Ishikawa (cell line): ENCODE results near the gene RNF224.

Experiments
- CEBPB ChIP-seq: IDR thresholded peaks from 2 replicates; pipeline ENCODE4 v1.6.1; 2012
- CREB1 ChIP-seq: IDR thresholded peaks from 2 replicates; pipeline ENCODE4 v1.6.1; 2012; ENCODE audit warnings: low read depth
- EGR1 ChIP-seq: IDR thresholded peaks from 2 replicates; pipeline ENCODE4 v1.6.1; 2012
- EP300 ChIP-seq: IDR thresholded peaks from 2 replicates; pipeline ENCODE4 v1.6.1; 2012; ENCODE audit warnings: borderline replicate concordance
- FOXM1 ChIP-seq: IDR thresholded peaks from 2 replicates; pipeline ENCODE4 v1.6.1; 2012; ENCODE audit warnings: low read depth, borderline replicate concordance
- NFIC ChIP-seq: IDR thresholded peaks from 2 replicates; pipeline ENCODE4 v1.6.1; 2012
- RAD21 ChIP-seq: IDR thresholded peaks from 2 replicates; pipeline ENCODE4 v1.6.1; 2012; ENCODE audit warnings: low read depth
- TAF1 ChIP-seq: IDR thresholded peaks from 2 replicates; pipeline ENCODE4 v1.6.1; 2012; ENCODE audit warnings: low read depth, mild to moderate bottlenecking
- TCF12 ChIP-seq: IDR thresholded peaks from 2 replicates; pipeline ENCODE4 v1.6.1; 2012; ENCODE audit warnings: low read depth
- TEAD4 ChIP-seq: IDR thresholded peaks from 2 replicates; pipeline ENCODE4 v1.6.1; 2012
- YY1 ChIP-seq: IDR thresholded peaks from 2 replicates; pipeline ENCODE4 v1.6.1; 2012; ENCODE audit warnings: low read depth
- ZBTB7A ChIP-seq: IDR thresholded peaks from 2 replicates; pipeline ENCODE4 v1.6.1; 2012; ENCODE audit warnings: low read depth
- TF ChIP-seq, protein P1 (sequence below): IDR thresholded peaks from 2 replicates; pipeline ENCODE4 v1.6.1; 2012
- TF ChIP-seq, protein P2 (sequence below): IDR thresholded peaks from 2 replicates; pipeline ENCODE4 v1.6.1; 2012
- TF ChIP-seq, protein P3 (sequence below): IDR thresholded peaks from 2 replicates; pipeline ENCODE4 v1.6.1; 2012; ENCODE audit warnings: low read depth, mild to moderate bottlenecking

RNF224 gene

DNA sequence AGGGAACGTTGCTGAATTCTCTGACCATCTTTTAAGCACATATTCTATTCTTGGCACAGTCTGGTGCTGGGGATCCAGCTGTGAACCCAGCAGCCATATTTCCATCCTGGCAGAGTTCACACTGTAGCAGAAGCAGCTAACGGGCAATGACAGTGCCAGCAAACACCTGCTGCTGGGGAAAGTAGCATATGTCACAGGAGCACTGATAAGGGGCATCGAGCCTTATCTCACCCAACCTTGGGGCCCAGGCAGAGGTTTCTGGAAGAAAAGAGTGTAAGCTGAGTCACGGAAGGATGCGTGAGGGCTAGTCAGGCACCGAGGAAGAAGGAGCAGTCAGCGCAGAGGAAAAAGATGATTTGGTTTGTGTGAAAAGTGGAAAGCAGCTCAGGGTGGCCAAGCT is 20.7 kb upstream of the RNF224 start:
- TF ChIP-seq, protein P1, sequence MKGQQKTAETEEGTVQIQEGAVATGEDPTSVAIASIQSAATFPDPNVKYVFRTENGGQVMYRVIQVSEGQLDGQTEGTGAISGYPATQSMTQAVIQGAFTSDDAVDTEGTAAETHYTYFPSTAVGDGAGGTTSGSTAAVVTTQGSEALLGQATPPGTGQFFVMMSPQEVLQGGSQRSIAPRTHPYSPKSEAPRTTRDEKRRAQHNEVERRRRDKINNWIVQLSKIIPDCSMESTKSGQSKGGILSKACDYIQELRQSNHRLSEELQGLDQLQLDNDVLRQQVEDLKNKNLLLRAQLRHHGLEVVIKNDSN: no peak
- TF ChIP-seq, protein P2, sequence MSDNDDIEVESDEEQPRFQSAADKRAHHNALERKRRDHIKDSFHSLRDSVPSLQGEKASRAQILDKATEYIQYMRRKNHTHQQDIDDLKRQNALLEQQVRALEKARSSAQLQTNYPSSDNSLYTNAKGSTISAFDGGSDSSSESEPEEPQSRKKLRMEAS: no peak
- TF ChIP-seq TAF1 (no peak), NFIC (no peak), TEAD4 (no peak), EGR1 (no peak), TCF12 (no peak), RAD21 (no peak), ZBTB7A (no peak)

DNA sequence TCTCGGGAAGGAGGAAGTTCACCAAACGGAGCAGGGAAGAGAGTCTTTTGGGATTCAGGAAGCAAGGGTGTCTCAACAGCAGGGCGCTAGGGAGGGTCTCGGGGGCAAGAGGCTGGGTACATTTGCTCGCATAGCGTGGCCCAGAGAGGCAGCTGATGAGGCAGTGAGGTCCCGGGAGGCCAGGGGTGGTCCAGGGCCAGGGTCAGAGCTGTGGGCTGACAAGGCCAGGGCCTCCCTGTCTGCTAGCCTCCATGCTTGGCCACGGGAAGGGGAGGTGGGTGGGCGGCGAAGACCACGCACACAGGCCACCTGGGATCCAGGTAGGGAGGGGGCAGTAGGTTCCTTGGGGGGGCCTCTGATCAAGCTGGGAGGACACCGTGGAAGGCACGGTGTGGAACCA is 15.8 kb upstream of the RNF224 start:
- TF ChIP-seq YY1: no peak
- TF ChIP-seq FOXM1: no peak
- TF ChIP-seq TAF1: no peak
- TF ChIP-seq, protein P1: no peak
- TF ChIP-seq EP300: no peak
- TF ChIP-seq EGR1: no peak
- no peak for TF ChIP-seq TEAD4
- no peak for TF ChIP-seq ZBTB7A
- no peak for TF ChIP-seq TCF12

DNA sequence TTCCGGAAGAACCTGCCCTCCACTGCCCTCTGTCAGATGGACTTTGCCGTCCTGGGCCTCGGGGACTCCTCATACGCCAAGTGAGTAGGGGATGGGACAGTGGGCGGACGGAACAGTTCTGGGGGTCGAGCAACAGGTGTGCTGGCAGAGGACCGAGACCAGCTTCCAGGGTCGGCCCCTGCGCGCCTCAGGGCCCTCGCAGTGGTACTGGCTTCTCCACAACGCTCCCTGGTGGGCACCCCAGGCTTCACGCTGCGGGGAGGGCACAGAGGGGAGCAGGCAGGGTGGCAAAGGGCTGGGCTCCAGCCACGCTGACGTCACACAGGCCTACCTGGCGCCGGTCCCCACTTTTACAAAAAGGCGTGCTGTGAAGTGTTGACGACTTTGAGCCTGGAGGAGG is 14.8 kb upstream of the RNF224 start:
- TF ChIP-seq NFIC: no peak
- no peak for TF ChIP-seq CEBPB
- no peak for TF ChIP-seq TAF1
- no peak for TF ChIP-seq EP300
- TF ChIP-seq TCF12: no peak
- no peak for TF ChIP-seq CREB1
- no peak for TF ChIP-seq YY1
- TF ChIP-seq RAD21: no peak
- no peak for TF ChIP-seq FOXM1
- TF ChIP-seq, protein P3, sequence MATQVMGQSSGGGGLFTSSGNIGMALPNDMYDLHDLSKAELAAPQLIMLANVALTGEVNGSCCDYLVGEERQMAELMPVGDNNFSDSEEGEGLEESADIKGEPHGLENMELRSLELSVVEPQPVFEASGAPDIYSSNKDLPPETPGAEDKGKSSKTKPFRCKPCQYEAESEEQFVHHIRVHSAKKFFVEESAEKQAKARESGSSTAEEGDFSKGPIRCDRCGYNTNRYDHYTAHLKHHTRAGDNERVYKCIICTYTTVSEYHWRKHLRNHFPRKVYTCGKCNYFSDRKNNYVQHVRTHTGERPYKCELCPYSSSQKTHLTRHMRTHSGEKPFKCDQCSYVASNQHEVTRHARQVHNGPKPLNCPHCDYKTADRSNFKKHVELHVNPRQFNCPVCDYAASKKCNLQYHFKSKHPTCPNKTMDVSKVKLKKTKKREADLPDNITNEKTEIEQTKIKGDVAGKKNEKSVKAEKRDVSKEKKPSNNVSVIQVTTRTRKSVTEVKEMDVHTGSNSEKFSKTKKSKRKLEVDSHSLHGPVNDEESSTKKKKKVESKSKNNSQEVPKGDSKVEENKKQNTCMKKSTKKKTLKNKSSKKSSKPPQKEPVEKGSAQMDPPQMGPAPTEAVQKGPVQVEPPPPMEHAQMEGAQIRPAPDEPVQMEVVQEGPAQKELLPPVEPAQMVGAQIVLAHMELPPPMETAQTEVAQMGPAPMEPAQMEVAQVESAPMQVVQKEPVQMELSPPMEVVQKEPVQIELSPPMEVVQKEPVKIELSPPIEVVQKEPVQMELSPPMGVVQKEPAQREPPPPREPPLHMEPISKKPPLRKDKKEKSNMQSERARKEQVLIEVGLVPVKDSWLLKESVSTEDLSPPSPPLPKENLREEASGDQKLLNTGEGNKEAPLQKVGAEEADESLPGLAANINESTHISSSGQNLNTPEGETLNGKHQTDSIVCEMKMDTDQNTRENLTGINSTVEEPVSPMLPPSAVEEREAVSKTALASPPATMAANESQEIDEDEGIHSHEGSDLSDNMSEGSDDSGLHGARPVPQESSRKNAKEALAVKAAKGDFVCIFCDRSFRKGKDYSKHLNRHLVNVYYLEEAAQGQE: no peak
- TF ChIP-seq, protein P1: no peak
- no peak for TF ChIP-seq ZBTB7A
- no peak for TF ChIP-seq TEAD4
- no peak for TF ChIP-seq EGR1

DNA sequence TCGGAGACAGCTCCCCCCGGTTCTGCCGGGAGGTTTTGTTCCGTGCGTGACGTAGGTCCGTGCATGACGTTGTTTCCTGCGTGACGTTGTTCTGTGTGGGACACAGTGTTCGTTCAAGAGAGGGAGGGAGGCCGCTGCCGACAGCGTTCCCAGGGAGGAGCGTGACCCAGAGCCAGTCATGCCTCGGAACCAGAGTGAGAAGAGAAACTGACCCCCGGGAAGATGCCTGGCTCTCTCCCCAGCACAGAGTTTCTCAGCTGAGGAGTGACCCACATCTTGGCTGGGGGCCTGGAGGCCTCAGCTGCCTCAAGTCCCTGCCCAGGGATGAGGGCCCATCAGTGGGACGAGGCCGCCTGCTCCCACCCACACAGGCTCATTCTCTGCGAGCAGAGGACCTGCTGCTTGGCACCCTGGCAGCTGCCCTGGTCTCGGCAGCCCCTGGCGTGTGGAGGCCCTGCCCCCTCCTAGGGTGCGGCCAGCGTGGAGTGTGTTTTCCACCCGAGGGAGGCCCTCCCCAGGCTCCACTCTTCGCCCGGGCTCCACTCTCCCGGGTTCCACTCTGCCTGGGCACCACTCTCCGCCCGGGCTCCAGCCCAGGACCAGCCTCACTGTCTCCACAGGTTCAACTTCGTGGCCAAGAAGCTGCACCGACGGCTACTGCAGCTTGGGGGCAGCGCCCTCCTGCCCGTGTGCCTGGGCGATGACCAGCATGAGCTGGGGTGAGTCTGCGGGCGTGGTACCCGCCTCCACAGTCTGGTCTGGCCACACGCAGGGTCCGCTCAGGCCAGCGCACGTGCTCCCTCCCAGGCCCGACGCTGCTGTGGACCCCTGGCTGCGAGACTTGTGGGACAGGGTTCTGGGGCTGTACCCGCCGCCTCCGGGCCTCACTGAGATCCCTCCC is 13.9 kb upstream of the RNF224 start:
- TF ChIP-seq TEAD4: no peak
- no peak for TF ChIP-seq ZBTB7A
- TF ChIP-seq EGR1: no peak
- TF ChIP-seq TAF1: no peak
- no peak for TF ChIP-seq CREB1
- no peak for TF ChIP-seq CEBPB
- TF ChIP-seq RAD21: peak; percentile 30; the same call in 1 of the 2 replicates

DNA sequence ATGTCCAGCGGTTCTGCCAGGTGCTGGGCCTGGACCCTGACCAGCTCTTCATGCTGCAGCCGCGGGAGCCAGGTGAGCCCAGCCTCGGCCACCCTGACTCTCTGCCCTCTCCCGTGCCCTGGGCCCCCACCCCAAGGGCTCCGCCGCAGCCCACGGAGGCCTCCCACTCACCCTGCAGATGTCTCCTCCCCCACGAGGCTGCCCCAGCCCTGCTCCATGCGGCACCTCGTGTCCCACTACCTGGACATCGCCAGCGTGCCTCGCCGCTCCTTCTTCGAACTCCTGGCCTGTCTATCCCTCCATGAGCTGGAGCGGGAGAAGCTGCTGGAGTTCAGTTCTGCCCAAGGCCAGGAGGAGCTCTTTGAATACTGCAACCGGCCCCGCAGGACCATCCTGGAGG is 12.7 kb upstream of the RNF224 start:
- TF ChIP-seq NFIC: no peak
- TF ChIP-seq FOXM1: no peak
- no peak for TF ChIP-seq EGR1
- no peak for TF ChIP-seq YY1
- no peak for TF ChIP-seq EP300

DNA sequence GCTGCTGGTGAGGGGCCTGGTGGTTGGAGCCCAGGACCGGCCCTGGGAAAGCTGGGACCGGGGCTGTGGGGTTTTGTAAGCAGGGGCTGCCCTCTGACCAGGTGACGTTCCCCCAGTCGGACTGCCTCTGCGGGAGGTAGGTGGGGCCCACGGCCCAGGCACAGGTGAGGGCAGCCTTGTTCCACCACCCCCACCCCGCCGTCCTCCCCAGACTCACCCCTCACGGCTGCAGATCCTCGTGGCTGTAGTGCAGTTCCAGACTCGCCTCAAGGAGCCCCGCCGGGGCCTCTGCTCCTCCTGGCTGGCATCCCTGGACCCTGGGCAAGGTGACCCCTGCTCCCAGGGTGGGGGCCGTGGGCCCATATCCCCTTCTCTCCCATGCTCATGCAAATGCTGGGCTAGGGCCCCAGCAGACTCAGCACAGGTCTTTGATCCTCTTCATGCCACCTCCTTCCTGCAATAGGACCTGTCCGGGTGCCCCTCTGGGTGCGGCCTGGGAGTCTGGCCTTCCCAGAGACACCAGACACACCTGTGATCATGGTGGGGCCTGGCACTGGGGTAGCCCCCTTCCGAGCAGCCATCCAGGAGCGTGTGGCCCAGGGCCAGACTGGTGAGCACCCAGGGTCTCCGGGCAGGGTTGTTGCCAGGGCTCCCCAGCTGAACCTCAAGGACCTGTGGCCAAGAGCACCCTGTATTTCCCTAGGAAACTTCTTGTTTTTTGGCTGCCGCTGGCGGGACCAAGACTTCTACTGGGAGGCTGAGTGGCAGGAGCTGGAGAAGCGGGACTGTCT is 11.9 kb upstream of the RNF224 start:
- no peak for TF ChIP-seq NFIC
- no peak for TF ChIP-seq TAF1
- TF ChIP-seq, protein P1: no peak
- TF ChIP-seq, protein P3: no peak
- TF ChIP-seq CREB1: no peak
- no peak for TF ChIP-seq YY1
- TF ChIP-seq RAD21: no peak
- TF ChIP-seq CEBPB: no peak
- no peak for TF ChIP-seq EP300
- TF ChIP-seq, protein P2: no peak
- TF ChIP-seq FOXM1: no peak
- TF ChIP-seq EGR1: no peak
- TF ChIP-seq TEAD4: no peak
- TF ChIP-seq ZBTB7A: no peak
- TF ChIP-seq TCF12: no peak
